AG08396 (cell line): ENCODE measurements around the gene KRT6A.
A peak's percentile ranks its signal among the peaks of the same experiment; 100 is the strongest.
"Not testable (repeated sequence)": the region's sequence is repeated elsewhere in the genome, so short reads cannot be mapped to it uniquely, and the experiment has no call there.

Experiments used
- DNase-seq: peaks from one replicate; pipeline ENCODE4 v3.0.0; 2012; ENCODE audit warnings: low spot score, mixed read lengths

The KRT6A gene

DNA sequence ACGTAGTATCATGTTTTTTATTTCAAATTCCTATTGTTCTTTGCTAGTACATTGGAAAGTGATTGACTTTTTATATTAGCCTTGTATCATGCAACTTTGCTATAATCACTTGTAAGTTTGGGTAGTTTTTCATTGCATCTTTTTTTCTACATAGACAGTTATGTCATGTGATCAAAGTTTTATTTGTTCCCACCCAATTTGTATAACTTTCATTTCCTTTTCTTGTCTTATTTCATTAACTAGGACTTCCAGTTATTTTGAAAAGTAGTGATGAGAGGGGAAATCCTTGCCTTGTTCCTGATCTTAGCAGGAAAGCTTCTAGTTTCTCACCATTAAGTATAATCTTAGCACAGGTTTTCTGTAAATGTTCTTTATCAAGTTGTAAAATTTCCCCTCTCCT is 9.8 kb upstream of the KRT6A start:
- DNase-seq: no peak

DNA sequence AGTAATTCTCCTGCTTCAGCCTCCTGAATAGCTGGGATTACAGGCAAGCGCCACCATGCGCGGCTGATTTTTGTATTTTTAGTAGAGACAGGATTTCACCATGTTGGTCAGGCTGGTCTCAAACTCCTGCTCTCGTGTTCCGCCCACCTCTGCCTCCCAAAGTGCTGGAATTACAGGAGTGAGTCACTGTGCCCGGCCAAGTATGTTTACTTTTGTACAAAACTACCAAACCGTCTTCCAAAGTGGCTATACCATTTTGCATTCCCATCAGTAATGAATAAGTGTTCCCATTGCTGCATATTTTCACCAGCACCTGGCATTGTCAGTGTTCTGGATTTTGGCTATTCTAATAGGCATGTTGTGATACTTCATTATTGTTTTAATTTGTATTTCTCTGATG is 8.4 kb upstream of the KRT6A start:
- DNase-seq: no peak

DNA sequence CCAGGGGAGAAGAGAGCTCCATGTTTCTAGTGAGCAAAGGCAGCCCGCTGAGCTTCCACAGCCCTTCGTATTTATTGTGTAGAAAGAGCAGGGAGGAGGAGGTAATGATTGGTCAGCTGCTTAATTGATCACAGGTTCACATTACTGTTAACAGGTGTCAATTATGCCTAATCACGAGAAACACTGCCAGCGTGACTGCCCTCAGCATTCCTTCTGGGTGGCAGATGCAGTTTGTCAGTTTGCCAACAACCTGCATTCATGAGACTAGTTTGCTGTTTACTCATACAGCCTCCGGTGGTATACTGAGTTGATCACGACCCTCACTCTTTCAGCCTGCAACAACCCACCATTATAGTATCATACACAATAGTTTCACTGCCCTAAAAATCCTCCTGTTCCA is 7.5 kb upstream of the KRT6A start:
- not testable (repeated sequence) for DNase-seq

DNA sequence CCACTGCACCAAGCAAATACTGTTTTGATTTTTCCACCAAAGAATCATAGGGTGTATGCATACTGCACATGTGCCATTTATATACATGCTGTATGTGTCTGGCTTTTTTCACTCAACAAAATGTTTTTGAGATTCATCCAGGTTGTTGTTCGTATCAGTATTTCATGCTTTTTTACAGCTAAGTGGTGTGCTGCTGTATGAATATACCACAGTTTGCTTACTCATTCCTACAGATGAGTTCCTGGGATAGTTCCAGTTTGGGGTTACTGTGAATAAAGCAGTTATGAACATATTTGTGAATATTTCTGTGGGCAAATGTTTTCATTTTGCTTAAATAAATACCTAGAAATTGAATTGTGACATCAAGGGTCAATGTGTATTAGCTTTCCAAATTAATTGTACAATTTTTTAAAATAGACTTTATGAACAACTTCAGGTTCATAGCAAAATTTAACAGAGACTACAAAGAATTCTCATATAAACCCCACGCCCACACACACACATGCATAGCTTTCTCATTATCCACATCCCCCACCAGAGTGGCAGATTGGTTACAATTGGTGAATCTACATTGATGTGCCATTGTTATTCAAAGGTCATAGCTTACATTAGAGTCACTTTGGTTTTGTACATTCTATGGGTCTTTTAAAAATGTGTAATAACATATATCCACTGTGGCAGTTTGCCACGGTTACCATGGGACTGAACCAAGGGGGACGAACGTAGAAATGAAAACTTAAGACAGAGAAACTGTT is 6.9 kb upstream of the KRT6A start:
- no peak for DNase-seq

DNA sequence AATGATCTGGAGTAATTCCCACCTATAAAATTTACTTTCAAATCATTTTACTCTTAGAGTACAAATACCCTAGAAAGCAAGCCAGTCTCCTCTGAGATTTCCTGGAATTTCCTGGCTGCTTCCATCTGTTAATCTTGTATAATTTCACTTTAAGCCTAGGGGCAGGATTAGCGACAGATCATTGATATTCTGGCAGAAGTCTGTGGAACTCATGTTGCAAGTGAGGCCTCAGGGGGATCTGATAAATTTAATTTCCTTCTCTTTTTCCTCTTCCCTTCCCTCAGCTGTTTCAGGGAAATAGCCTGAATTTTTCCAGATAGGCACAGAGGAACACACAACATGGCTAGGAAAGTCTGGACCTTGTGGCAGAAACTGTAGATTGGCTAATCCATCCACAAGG is 5.9 kb upstream of the KRT6A start:
- DNase-seq: no peak

DNA sequence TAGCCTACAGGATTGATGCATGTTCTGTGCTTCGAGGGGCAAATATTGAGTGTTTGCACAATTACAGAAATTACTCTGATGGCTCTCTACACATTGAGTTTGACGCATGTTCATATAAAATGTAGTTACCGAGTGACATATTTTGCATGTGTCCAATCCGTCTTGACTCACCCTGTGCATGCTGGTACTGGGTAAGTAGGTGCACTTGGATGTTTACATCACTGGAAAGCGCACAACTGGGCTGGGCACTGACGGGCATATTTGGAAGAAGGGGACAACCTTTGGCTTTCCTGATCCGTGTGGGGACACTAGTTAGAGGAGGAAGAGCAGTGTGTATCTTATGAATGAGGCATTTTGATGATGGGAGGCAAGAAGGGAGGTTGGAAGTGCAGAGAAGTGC is 4.9 kb upstream of the KRT6A start:
- DNase-seq: no peak

DNA sequence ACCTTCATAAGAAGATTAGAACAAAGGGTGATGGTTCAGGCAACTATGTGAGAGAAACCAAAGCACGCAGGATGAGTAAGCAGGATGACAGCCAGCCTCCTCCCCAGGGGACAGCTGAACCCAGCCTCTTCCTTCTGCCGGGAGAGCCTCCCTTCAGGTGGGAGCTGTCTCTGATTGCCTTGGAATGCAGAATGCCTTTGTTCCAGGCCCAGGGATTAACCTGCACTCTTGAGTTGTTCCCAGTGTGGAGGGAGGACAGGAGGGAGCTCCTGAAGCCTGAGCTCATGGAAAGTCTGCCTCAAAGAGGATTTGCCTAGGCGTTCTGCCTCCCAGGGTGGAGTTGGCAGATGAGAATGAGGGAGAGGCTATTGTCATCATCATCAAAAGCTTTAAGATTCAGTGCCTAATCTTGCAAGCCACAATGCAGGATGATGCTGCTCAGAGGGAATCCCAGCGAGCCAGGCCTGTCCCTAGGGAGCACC is 3.6 kb upstream of the KRT6A start:
- DNase-seq: peak; percentile 32

DNA sequence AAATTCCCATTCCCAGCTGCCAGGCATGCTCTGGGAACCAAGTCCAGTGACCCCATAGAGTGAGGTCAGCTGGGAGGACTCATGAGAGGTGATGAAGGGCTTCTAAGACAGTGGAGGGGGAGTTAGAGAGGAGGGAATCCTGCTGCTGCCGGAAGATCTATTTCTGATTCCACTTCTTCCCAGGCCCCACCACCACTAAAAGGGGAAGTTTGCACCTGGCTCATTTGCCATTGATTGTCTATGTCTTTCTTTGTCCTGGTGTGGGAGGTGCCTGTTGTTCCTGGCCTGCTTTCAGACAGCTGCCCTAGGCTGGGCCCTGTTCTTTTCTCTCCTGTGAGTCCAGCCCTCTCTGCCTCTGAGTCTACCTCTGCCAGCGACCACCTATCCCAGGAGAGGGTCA is 3.0 kb upstream of the KRT6A start:
- no peak for DNase-seq

DNA sequence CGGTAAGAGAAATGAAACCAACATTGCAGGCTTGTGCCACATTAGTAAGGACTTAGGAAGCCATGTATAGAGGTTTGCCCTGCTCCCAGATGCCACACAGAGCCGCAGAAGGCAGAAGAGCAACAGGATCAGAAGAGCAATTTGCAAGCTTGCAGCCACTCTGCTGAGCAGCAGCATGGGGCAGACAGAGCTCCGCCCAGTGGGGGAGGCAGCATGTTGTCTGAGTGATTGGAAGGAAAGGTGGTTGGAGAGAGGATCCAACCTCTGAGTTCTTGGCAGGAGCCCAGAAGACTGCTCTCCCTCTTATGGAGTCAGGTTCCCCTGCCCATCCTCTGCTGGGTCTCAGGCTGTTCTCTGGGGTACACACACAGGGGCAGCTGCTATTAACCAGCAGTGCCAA is 2.3 kb upstream of the KRT6A start:
- no peak for DNase-seq

DNA sequence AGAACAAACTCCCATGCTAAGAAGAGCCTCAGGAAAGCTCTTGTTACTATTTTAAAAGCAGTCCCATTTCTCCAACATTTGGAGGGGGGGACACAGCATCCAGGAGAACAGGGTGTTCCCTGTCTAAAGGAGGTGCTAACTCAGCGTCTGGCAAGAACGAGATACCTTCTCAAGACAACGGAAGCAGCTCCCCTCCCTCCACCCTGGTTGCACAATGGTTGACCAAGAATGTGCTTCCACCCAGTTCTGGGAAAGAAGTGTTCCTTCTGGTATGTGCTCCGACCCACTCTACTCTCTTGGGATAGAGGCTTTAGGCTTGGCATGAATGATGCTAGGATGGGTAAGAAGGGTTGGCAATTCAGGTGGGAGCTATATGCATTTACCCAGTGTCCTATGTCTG is 1.5 kb upstream of the KRT6A start:
- no peak for DNase-seq

DNA sequence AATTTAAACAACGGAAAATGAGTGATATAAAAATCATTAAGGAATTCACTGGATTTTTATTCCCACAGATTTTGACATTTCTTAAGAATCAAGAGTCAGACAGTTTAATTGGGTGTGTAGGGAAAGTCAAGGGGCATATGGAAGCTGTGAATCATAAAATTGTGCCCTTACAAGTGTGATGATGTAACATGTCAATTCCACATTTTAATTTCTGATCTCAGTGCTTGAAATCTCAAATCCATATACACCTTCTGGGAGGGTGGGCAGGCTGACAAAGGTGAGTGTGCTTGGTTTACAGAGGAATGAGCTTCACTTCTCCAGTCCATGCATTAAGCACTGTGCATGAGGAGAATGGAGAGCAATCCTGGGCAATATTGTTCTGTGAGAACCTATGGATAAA is 1.0 kb upstream of the KRT6A start:
- DNase-seq: no peak

DNA sequence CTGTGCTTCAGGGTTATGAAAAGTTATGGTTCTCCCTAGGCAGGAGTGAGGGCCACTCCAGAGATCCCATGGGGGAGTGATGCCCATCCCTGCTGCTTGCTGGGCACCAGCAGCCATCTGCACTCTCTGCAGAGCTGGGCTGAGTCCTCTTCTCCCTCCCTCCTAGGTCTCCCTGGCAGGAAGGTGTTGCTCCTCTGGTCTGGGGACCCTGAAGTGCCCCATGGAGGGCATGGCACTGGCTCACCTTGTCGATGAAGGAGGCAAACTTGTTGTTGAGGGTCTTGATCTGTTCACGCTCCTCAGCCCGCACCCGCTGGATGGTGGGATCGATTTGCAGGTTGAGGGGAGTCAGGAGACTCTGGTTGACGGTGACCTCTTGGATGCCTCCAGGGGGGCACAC is 652 bp downstream of the KRT6A start:
- not testable (repeated sequence) for DNase-seq

DNA sequence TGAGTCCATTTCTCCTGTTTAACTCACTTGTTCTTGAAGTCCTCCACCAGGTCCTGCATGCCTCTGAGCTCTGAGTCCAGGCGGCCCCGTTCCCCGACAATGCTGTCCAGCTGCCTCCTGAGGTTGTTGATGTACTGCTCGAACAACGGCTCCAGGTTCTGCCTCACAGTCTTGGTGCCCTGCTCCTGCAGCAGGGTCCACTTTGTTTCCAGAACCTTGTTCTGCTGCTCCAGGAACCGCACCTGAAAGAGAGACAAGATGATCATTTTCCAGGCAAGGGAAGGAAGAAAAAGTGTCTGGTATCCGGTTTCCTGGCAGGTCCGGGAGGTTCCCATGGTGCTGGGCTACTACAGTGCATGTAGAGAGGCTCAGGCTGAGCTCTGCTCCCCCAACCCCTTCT is 1.6 kb downstream of the KRT6A start:
- DNase-seq: not testable (repeated sequence)

DNA sequence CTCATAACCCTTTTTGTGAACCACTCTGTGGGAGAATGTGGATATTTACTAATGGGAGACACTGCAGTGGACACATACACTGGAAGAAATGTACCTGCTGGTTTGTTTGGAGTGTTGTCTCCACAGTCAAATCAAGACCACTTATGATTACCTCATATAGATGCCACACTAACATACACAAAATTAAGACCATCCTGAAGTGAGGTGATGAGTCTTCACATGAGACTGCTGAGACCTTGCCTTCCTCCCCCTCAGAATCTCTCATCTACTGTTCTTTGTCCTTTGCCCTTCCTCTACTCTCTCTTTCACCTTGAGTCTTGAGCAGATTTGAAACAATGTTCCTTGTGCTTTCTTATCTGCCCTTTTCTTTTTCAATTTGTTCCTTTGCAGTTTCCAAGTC is 4.3 kb downstream of the KRT6A start:
- DNase-seq: no peak

DNA sequence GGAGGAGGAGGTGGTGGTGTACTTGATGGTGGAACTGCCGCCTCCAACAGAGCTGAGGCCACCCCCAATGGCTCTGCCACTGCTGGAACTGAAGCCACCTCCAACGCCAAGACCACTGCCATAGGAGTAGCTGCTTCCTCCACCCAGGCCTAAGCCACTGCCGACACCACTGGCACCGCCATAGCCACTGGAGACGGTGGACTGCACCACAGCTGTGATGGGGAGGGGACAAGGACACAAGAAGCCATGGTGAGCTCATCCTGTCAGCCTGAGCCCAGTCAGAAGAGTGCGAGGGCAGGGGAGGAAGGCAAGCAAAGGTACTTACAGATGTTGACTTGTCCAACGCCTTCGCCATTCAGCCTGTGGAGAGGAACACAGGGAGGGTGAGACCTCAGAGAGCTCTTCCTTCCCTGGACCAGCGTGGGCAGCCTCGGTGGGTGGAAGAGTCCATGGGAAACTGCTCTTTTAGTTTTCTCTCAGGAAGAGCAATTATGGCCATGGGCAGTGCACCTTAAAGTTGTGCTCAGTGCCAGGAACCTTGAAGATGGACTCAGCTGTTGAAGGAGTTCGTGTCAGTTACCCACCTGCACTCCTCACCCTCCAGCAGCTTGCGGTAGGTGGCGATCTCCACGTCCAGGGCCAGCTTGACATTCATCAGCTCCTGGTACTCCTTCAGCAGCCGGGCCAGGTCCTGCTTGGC is 5.2 kb downstream of the KRT6A start:
- DNase-seq: not testable (repeated sequence)

DNA sequence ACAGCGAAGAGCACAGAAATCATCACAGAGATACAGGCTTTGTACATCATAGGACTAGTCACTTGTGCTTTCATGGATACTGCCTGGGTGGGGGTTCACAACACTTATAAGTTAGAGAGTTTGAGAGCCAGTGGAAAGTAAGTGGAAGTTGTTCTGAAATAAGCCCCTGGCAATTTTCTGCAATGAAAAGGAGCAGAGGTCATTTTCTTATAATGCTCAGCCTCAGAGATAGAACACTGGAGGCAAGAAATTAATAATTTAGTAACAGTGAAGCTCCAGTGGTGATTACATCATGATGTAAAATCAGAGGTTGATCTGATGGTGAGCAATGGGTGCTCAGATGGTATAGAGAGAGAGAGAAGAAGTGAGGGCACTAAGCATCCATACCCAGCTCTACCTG is 5.8 kb downstream of the KRT6A start:
- DNase-seq: no peak

DNA sequence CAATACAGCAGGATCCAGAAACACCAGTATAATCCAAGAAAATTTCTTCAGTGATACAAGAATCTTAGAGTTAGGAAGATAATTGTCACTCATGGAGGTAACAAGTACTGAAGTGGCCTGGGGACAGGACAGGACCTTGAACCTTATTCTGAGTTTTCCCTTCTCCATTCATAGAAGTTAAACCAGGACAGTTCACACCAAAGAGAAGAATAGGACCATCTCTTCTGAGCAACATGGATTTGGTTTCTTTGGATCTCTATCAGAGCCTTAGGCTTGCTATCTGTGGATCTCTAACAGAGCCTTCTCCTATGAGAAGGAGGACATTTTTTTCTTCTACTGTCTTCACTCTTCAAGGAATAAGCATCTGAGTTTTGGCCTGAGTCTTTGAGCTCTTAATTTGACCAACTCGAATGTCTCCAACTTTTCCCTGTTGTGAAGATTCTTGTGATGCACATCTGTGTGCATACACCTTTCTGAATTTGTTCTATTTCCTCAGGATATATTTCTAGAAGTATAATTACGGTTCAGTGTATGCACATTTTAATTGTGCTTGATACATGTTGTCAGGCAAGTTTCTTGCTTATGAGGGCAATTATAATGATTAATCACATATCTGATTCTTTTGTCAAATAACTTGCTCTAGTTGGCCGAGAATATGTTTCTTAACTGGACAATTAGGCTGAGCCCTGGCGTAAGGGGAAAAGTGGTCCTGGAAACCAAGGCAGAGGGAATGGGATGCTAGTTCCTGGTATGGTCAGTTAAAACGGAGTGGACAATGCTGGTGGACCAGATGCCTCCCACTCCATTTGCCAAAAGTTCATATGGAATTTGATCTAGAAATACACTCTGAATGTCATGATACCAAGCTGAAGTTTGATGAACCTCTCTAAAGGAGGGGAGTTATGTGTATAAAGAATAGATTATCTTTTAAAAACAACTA is 6.6 kb downstream of the KRT6A start:
- DNase-seq: no peak

DNA sequence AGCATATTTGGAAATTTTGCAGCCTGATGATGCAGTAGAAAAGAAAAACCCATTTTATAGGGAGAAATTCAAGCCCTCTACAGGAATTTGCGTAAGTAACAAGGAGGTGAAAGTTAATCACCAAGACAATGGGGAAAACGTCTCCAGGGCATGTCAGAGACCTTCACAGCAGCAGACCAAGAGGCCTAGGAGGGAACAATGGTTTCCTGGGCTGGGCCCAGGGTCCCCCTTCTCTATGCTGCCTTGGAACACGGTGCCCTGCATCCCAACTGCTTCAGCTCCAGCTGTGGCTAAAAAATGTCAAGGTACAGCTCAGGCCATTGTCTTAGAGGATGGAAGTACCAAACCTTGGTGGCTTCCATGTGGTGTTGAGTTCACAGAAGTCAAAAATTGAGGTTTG is 13.0 kb downstream of the KRT6A start:
- DNase-seq: no peak

DNA sequence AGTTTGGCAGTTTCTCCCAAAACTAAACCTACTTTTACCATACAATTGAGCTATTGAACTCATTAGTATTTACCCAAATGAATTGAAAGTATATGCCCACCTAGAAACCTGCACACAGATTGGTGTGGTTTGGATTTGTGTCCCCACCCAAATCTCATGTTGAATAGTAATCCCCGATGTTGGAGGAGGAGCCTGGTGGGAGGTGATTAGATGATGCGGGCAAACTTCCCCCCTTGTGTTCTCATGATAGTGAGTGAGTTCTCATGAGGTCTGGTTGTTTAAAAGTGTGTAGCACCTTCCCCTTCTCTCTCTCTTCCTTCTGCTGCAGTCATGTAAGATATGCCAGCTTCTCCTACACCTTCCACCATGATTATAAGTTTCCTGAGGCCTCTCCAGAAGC is 15.4 kb downstream of the KRT6A start:
- DNase-seq: no peak

DNA sequence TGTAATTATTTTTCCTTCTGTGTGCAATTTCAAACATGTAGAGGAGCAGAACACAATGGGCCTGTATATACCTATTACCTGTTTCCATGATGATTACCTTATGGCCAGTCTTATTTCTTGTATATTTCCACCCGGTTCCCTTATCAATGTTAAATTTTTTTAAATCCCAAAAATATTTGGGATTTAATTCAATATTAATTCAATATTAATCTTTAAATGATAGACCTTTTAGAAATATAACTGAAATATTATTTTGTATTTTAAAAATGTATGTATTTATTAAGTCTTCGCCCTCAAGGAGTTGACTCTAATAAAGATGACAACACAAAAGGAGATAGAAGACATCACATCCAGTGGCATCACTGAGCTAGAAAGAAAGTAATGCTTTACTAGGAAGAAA is 18.8 kb downstream of the KRT6A start:
- no peak for DNase-seq

DNA sequence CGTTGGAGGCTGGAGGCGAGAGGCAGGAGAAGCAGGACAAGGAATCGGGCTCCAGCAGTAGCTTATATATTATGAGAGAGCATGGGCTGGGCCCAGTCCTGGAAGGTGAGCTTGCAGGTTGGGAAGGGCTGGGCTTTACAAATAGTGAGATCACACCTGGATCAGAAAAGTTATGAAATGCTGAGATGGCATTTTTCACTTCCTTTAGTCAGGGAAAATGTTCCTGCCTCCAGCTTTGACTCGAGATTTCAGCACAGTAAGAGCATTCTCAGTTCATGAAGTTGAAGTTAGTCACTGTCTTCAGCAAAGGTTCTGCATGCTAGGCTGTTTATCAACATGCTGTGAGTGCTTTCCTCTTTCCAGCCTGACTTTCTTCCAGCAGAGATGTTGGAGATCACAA is 19.3 kb downstream of the KRT6A start, which contains the start of gene KRT6C:
Gene KRT6C, minus strand, starts transcription at position 38 of the 400 bp plus-strand sequence. CDS start 68 bp downstream, outside the sequence.
- DNase-seq: no peak

DNA sequence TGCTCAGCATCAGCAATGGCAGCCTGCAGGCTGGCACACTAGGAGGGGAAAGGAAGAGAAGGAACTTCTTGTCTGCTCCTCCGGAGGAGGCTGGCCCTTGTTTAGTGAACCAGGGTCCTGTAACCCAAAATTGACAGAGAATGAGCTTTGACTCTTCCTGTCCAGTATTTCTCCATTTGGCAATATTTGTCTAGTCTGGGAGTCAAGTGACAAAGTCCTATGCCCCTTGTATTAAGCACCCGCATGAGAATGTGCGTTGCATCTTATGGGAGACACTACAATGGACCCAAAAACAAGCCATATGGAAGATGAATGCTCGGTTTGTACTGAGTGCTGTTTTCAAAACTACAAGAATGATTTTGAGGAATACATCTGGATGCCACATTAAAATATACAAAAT is 23.2 kb downstream of the KRT6A start:
- no peak for DNase-seq

DNA sequence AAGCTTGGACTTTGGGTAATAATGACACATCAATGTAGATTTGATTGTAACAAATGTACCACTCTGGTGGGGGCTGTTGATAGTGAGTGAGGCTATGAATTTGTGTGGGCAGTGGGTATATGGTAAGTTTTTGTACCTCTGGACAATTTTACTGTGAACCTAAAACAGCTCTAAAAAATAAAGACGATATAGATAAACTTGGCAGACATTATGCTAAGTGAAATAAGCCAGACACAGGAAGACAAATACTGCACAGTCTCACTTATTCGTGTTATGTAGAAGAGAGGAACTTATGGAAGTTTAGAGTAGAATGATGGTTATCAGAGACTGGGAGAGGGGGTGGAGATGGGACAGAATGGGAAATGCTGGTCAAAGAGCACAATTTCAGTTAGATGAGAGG is 28.2 kb downstream of the KRT6A start:
- DNase-seq: no peak
